ENCODE data around the gene IL24. TPM values are rescaled to one million over a fixed set of nuclear protein-coding genes. Genes with fewer than 3 reads are reported as not detected.
"Not testable (repeated sequence)": the region's sequence is repeated elsewhere in the genome, so short reads cannot be mapped to it uniquely, and the experiment has no call there.

The IL24 gene
- not detected for total RNA-seq (ENCODE audit: unreplicated experiment)
- long read RNA-seq, result 0 reads

- Mint-ChIP-seq H3K36me3 (ENCODE audit: unreplicated experiment) (no peaks in the 10 kb centered on the region), H3K27ac (ENCODE audit: unreplicated experiment) (no peak within 1 kb of the TSS), H3K4me1 (ENCODE audit: low read depth, unreplicated experiment) (peaks cover 9% of the 10 kb centered on the region), H3K9me3 (ENCODE audit: unreplicated experiment) (peaks cover 2% of the 10 kb centered on the region), H3K27me3 (ENCODE audit: unreplicated experiment) (no peaks in the 10 kb centered on the region), H3K4me3 (ENCODE audit: unreplicated experiment) (no peak within 1 kb of the TSS)
- TF ChIP-seq, protein P1, sequence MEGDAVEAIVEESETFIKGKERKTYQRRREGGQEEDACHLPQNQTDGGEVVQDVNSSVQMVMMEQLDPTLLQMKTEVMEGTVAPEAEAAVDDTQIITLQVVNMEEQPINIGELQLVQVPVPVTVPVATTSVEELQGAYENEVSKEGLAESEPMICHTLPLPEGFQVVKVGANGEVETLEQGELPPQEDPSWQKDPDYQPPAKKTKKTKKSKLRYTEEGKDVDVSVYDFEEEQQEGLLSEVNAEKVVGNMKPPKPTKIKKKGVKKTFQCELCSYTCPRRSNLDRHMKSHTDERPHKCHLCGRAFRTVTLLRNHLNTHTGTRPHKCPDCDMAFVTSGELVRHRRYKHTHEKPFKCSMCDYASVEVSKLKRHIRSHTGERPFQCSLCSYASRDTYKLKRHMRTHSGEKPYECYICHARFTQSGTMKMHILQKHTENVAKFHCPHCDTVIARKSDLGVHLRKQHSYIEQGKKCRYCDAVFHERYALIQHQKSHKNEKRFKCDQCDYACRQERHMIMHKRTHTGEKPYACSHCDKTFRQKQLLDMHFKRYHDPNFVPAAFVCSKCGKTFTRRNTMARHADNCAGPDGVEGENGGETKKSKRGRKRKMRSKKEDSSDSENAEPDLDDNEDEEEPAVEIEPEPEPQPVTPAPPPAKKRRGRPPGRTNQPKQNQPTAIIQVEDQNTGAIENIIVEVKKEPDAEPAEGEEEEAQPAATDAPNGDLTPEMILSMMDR (IDR thresholded peaks at IDR 0.05; ENCODE audit: partially characterized antibody, unreplicated experiment), result no peak
- no peak for DNase-seq
Observed at GRCh38 chr1:206897175-206897574, at the start of gene IL24. IL24 (plus strand) TSS chr1:206897443; CDS start chr1:206897833, 390 bp downstream.

GRCh38 chr1:206847946-206848345, 49.3 kb upstream of the IL24 start:
- H3K4me1 Mint-ChIP-seq (ENCODE audit: low read depth, unreplicated experiment), result no peaks in the 10 kb centered on the region
- no peak for DNase-seq
- H3K9me3 Mint-ChIP-seq (ENCODE audit: unreplicated experiment), result peaks cover 1% of the 10 kb centered on the region
- TF ChIP-seq, protein P1 (IDR thresholded peaks at IDR 0.05; ENCODE audit: partially characterized antibody, unreplicated experiment), result no peak
- H3K36me3 Mint-ChIP-seq (ENCODE audit: unreplicated experiment), result peaks cover 18% of the 10 kb centered on the region
- H3K27me3 Mint-ChIP-seq (ENCODE audit: unreplicated experiment), result peaks cover 1% of the 10 kb centered on the region
- H3K4me3 Mint-ChIP-seq (ENCODE audit: unreplicated experiment), result no peak overlapping the region
- no peak overlapping the region for H3K27ac Mint-ChIP-seq (ENCODE audit: unreplicated experiment)

DNA sequence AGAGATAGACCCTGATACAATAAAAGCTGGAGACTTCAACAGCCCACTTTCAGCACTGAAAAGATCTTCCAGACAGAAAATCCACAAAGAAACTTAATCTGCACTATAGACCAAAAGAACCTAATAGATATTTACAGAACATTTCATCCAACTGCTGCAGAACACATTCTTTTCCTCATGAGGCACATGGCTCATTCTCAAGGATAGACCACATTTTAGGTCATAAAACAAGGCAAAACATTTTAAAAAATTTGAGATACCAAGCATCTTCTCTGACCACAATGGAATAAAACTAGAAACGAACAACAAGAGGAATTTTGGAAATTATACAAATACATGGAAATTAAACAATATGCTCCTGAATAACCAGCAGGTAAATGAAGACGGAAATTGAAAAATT, 46.8 kb upstream of the IL24 start:
- Mint-ChIP-seq H3K27me3 (ENCODE audit: unreplicated experiment) (no peaks in the 10 kb centered on the region), H3K9me3 (ENCODE audit: unreplicated experiment) (peaks cover 1% of the 10 kb centered on the region), H3K27ac (ENCODE audit: unreplicated experiment) (no peak overlapping the region), H3K36me3 (ENCODE audit: unreplicated experiment) (peaks cover 23% of the 10 kb centered on the region), H3K4me1 (ENCODE audit: low read depth, unreplicated experiment) (no peaks in the 10 kb centered on the region), H3K4me3 (ENCODE audit: unreplicated experiment) (no peak overlapping the region)
- DNase-seq, result no peak
- TF ChIP-seq, protein P1 (IDR thresholded peaks at IDR 0.05; ENCODE audit: partially characterized antibody, unreplicated experiment), result no peak

DNA sequence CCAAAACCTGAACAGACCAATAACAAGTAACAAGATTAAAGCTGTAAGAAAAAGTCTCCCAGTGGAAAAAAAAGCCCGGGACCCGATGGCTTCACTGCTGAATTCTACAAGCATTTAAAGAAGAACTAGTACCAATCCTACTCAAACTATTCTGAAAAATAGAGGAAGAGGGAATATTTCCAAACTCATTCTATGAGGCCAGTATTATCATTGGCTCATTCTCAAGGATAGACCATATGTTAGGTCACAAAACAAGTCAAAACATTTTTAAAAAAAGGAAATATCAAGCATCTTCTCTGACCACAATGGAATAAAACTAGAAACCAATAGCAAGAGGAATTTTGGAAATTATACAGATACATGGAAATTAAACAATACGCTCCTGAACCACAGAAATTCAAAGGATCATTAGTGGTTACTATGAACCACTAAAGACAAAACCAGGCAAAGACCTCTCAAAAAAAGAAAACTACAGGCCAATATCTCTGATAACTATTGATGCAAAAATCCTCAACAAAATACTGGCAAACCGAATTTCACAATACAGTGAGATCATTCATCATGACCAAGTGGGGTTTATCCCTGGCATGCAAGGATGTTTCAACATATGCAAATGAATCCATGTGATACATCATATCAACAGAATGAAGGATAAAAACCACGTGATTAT, 45.8 kb upstream of the IL24 start:
- no peak overlapping the region for H3K27ac Mint-ChIP-seq (ENCODE audit: unreplicated experiment)
- no peak overlapping the region for H3K4me3 Mint-ChIP-seq (ENCODE audit: unreplicated experiment)
- peaks cover 1% of the 10 kb centered on the region for H3K9me3 Mint-ChIP-seq (ENCODE audit: unreplicated experiment)
- no peaks in the 10 kb centered on the region for H3K4me1 Mint-ChIP-seq (ENCODE audit: low read depth, unreplicated experiment)
- H3K36me3 Mint-ChIP-seq (ENCODE audit: unreplicated experiment), result peaks cover 23% of the 10 kb centered on the region
- no peak for DNase-seq
- H3K27me3 Mint-ChIP-seq (ENCODE audit: unreplicated experiment), result no peaks in the 10 kb centered on the region
- TF ChIP-seq, protein P1 (IDR thresholded peaks at IDR 0.05; ENCODE audit: partially characterized antibody, unreplicated experiment), result no peak

DNA sequence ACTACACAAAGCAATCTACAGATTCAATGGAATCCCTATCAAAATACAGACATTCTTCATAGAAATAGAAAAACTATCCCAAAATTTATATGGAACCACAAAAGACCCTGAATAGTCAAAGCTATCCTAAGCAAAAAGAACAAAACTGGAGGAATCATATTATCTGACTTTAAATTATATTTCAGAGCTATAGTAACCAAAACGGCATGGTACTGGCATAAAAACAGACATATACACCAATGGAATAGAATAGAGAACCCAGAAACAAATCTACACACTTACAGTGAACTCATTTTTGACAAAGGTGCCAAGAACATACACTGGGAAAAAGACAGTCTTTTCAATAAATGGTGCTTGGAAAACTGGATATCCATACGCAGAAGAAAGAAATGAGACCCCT, 44.6 kb upstream of the IL24 start:
- not testable (repeated sequence) for H3K9me3 Mint-ChIP-seq (ENCODE audit: unreplicated experiment); DNase-seq; H3K4me1 Mint-ChIP-seq (ENCODE audit: low read depth, unreplicated experiment); H3K4me3 Mint-ChIP-seq (ENCODE audit: unreplicated experiment); H3K27ac Mint-ChIP-seq (ENCODE audit: unreplicated experiment); H3K27me3 Mint-ChIP-seq (ENCODE audit: unreplicated experiment)
- peaks cover 23% of the 10 kb centered on the region for H3K36me3 Mint-ChIP-seq (ENCODE audit: unreplicated experiment)

DNA sequence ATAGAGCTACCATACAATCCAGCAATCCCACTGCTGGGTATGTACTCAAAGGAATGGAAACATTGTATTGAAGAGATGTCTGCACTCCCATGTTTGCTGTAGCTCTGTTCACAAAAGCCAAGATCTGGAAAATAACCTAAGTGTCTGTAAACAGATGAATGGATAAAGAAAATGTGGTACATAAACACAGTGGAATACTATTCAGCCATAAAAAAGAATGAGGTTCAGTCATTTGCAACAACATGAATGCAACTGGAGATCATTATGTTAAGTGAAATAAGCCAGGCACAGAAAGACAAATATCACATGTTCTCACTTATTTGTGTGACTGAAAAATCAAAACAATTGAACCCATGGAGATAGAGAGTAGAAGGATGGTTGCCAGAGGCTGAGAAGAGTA, 43.5 kb upstream of the IL24 start:
- H3K27ac Mint-ChIP-seq (ENCODE audit: unreplicated experiment); DNase-seq; H3K4me3 Mint-ChIP-seq (ENCODE audit: unreplicated experiment); H3K4me1 Mint-ChIP-seq (ENCODE audit: low read depth, unreplicated experiment); H3K9me3 Mint-ChIP-seq (ENCODE audit: unreplicated experiment); H3K27me3 Mint-ChIP-seq (ENCODE audit: unreplicated experiment): not testable (repeated sequence)
- H3K36me3 Mint-ChIP-seq (ENCODE audit: unreplicated experiment), result peaks cover 18% of the 10 kb centered on the region
